TTC549 (cell line): ENCODE measurements around the gene ARL4D.
"Not testable (repeated sequence)": the region's sequence is repeated elsewhere in the genome, so short reads cannot be mapped to it uniquely, and the experiment has no call there.

Source experiments
- FAIRE-seq: peaks from 2 replicates; lab custom pipeline; 2012; peaks lifted over from hg19 to GRCh38; lab: Jason Lieb, UNC

ARL4D gene

GRCh38 chr17:43369986-43370385 is 28.8 kb upstream of the ARL4D start:
- FAIRE-seq = no peak

GRCh38 chr17:43371227-43371821 is 27.5 kb upstream of the ARL4D start:
- FAIRE-seq = no peak

- FAIRE-seq = no peak
Measured at GRCh38 chr17:43372273-43372911, 26.4 kb upstream of the ARL4D start.

DNA sequence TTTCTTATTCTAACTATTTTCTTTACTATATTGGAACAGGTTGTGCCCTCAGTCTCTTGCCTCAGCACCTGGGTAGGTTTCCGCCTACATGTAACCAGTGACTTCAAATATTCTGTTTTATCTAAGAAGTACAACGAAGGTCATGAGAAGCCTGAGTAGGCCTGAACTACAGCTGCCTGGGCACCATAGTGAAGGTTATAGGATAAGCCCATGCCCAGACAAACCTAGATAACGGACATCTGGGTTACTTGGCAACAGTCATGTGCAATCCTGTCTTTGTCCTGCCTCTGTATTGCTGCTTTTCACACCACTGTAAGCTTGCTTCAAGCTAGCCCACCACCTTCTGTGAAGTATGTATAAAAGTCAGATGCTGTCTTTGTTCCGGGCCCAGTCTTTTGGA is 25.4 kb upstream of the ARL4D start:
- no peak for FAIRE-seq

GRCh38 chr17:43375915-43376314 is 22.9 kb upstream of the ARL4D start:
- not testable (repeated sequence) for FAIRE-seq

GRCh38 chr17:43377056-43377810 is 21.6 kb upstream of the ARL4D start:
- FAIRE-seq = no peak

- FAIRE-seq = no peak
Measured at GRCh38 chr17:43378766-43379165, 20.0 kb upstream of the ARL4D start.

DNA sequence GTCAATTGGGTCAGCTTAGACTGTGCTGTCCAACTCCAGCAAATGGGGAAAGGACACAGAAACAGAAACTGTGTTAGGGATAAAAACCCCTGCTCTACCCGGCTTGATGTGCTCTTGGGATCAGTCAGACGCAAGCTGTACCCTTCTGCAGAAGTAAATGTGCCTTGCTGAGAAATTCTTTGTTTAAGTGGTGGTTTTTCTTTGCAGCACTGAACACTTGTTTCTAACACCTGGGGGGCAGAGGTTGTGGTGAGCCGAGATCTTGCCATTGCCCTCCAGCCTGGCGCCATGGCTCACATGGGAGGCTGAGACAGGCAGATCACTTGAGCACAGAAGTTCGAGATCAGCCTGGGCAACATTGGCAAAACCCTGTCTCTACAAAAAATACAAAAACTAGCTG is 18.5 kb upstream of the ARL4D start:
- no peak for FAIRE-seq

DNA sequence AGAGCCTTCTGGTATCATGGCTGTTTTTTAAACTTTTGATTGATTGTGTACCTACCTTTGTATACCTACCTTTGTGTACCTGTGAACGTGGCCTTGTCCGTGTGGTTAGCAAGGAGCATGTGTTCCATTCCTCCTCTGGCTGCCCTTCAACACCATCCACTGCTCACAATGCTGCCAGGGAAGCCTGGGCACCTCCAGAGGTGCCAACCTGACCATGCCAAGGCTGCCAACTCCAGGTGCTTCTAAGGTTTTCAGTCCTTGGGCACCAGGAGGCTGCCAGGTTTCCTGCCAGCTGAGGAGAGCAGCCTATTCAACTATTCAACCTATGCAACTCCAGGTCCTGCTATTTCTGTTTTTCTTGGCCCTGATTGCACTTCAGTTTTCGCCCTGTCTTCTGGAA is 17.6 kb upstream of the ARL4D start:
- no peak for FAIRE-seq

GRCh38 chr17:43381621-43382020 is 17.2 kb upstream of the ARL4D start:
- FAIRE-seq = no peak

DNA sequence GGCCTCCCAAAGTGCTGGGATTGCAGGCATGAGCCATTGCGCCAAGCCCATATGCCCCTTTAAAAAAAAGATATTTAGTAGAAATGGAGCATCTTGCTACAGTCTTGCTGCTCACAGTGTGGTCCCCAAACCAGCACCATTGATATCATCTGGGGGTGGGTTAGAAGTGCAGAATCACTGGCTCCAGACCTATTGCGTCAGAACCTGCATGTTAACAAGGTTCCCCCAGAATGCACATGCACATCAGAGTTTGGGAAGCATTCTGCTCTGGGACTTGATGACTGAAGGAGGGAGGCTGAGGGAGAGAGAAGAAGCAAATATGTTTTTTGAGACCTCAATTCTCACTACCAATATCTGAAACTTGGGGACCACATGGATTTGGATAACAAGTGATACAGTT is 16.0 kb upstream of the ARL4D start:
- FAIRE-seq = no peak

DNA sequence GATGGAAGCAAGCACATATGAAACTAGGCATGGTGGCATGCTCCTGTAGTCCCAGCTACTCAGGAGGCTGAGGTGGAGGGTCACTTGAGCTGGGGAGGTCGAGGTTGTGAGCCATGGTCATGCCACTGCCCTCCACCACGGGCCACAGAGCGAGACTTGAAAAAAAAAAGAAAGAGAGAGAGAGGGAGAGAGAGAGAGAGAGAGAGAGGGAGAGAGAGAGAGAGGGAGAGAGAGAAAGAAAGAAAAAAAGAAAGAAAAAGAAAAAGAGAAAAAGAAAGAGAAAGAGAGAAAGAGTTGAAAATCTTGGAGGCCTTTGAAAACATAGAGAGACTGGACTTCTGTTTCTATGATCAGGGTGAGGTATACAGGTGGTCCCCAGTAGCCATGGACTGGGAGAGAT is 15.4 kb upstream of the ARL4D start:
- FAIRE-seq = no peak

DNA sequence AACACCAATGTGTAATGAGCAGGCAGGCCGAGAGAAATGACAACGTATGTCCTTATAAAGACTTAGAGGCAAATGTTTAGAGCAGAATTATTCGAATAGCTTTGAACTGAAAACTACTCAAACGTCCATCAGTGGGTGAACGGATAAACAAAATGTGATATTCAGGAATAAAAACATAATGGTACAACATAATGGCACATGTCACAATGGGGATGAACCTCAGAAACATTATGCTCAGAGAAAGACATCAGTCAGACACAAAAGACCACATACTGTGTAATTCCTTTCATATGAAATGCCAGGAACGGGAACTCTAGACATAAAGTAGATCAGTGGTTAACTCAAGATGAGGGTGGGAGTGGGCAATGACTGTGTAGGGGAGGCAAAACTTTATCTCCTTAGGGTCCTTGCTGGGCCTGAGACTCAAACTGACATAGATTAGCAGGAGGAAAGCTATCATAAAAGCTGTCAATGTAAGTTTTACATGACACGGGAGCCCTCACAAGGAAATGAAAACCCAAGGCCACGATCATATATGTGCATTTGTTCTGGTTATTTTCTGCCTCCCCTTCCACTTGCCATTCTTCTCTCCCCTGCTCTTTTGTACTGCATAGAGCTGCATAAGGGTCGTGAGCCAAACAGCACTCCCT is 14.8 kb upstream of the ARL4D start:
- FAIRE-seq = no peak

DNA sequence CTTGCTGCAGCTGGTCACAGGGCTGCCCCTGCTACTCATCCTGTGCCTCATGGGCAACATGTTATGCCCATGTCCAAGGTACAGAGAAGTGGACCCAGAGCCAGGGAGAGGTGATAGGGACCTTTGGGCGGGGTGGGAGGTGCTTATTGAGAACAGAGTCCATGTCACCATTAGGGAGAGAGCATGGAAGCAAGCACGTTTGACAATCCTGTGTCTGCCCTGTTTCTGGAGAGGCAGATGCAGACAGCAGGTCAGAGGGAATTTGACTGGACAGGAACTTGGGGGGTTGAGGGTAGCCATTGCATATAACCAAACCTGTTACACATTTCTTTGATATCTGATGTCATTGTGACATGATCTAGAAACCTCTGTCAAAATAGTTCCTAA is 14.3 kb upstream of the ARL4D start:
- no peak for FAIRE-seq

DNA sequence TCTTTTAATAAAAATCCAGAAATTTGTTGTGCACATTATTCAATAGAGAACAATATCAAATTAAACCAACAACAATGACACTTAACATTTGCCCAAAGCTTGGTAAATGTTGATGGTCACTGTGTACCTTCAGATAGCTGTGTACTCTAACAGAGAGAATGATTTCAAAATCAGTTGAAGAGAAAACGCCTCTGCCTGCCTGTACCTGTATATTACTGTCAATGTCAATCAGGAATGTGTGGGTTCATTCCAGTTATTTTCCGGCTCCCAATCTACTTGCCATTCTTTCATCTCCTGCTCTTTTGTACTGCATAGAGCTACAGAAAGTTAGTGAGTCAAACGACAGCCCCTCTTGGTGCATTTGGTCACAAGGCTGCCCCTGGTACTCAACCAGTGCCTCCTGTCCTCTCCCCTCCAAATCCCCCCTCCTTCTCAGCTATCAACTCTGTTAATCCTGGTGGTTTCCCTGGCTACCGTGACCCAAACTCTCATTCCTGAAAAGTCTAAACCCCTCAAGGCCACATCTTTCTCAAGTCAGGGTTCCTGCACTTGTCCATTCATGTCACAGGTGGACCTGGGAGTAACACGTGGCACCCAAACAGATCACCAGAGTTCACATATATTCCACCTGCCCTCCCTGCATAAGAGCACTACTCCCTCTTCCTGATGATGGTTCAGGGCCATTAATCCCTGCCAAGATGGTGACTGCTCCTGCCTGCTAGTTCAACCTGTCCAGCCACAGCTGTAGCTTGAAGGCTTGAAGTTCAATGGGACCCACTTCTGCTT is 13.6 kb upstream of the ARL4D start:
- no peak for FAIRE-seq

DNA sequence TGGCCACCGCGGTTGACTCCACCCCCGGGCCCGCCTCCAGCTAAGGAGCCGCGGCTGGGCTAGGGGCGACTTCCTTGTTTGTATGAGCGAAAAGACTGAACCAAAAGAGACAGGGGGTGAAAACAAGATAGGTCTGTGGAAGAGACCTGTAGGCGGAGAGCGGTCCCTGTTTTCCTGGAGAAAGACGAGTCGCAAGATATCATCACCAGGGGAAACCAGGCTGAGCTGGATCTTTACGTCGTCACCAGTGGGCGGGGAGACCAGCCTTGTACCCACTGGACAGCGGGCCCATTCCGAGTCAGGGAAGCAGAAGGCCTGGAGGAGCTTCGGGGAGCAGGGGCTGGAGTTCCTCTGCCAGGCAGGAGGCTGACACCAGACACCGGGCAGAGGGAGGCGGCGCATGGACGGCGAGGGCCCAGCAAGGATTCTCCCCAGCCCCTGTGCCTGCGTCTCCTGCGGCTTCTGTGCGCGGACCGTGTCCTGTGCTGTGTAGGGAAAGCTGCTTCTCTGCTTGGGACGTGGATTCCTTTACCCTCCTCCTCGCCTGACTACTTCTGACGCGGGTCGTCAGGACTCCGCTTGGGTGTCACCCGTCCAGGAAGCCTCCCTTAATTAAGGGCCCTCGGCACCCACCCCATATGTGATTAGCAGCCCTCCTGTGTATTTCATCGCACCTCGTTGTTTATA is 10.3 kb upstream of the ARL4D start:
- FAIRE-seq = no peak

DNA sequence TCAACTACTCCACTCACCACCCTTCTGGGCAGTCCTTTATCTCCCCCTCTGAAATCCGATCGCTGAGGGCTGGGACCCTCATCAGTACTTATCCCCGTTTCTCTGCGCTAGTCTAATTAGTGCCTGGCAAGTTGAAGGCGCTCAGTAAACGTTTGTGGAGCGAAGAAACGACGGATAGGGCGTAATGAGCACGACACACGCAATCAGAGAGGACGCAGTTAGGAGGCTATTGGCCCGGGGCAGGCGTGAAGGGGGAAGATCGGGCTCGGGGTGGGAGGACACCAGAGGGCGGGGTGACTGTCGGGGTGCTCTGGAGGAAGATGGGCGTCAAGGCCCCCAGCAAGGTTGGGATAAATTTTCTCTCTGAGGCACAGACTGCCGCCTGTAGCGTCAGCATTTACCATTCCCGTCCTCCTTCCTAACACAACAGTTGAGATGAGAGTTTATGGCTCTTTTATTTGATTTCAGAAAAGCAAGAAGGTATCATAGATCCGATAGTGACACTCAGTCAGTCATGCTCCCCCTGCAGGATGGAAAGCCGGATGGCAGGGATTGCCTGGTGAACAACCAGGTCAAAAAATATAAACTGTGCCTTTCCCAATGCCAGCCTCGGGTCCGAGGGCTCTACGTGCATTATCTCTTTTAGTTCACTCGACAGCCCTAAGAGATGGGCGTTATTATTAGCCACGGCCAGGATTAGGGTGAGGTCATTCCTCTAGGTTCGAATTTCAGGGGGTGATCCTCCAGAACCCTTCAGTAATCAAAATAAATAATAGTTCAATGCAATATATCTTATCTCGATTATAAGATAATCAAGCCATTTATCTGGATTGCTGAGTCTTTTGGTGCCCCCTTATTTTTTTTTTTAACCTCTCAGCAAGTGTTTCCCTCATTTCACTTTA is 9.5 kb upstream of the ARL4D start:
- FAIRE-seq = no peak

- no peak for FAIRE-seq
Measured at GRCh38 chr17:43392397-43392796, 6.4 kb upstream of the ARL4D start.

DNA sequence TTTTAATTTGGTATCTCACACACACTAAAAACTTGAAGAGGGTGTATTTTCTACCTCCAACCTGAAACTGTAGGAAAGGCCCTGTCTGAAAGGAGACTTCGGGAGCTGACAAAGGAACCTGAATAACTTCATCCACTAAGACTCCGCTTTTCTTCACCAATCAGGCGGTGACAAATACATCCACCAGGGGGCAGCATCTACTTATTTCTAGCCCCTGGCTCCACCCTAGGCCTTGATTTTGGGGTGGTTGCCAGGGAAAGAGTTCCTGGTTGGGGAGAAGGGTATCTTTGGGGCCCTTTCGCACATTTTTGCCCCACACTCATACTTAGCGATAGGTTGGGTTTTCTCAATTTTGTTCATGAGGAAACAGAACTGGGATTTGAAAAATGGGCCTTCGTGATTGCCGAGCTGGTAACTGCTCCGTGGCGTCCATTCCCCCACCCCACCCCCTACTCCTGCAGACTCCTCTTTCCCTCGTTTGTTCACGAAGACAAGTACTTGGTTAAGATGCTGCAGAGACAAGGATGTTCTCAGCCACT is 4.8 kb upstream of the ARL4D start:
- peak; percentile 31 for FAIRE-seq

DNA sequence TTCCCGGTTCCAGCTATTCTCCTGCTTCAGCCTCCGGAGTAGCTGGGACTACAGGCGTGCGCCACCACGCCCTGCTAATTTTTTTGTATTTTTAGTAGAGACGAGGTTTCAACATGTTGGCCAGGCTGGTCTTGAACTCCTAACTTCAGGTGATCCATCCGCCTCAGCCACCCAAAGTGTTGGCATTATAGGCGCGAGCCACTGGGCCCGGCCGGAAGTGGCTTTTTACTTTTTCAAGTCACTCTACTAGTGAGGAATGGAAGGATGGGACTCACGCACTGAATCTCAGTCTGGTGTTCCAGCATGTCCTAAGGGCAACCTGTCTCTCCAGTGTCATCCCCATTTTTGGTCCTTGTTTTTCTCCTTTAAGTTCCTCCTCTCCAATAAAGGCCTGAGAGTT is 4.1 kb upstream of the ARL4D start:
- FAIRE-seq = not testable (repeated sequence)

DNA sequence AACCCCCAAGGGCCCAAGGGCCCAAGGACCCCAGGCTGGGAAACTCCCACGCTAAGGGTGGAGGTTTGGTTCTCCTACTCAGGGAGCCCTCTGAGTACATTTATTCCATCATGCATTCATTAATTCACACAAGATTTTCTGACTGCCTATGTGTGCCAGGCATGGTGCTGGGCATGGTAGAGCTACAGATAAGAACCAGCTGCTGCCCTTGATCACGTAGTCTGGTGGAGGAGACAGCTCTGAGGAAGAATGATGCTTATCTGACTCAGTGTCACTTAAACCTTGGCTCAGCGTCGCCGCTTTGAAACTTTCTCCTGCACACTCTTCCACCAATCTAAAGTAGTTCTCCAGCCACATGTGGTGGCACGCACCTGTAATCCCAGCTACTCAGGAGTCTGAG is 3.6 kb upstream of the ARL4D start:
- no peak for FAIRE-seq
